RWPE2 (cell line): ENCODE measurements around the gene ARMC2.

Experiments used
- ATAC-seq: fragments of 200-7000 bp; cut with Tn5 transposase; 3 replicates; pipeline ENCODE4 v1.9.1; 2021; ENCODE audit warnings: low read depth
- DNase-seq: peaks from one replicate; pipeline ENCODE4 v3.0.0-alpha.2; 2020; ENCODE audit warnings: low spot score
- H3K27ac ChIP-seq: fragments of 450-650 bp; 2 replicates; pipeline ENCODE4 v1.5.1; 2017; ENCODE audit warnings: mild to moderate bottlenecking; ENCODE audit not compliant: poor library complexity, severe bottlenecking
- H3K27me3 ChIP-seq: fragments of 250-450 bp; sonication (Bioruptor Pico); 2 replicates; pipeline ENCODE4 v1.5.1; 2021; ENCODE audit warnings: mild to moderate bottlenecking, moderate library complexity; ENCODE audit not compliant: insufficient read depth, poor library complexity, severe bottlenecking
- H3K36me3 ChIP-seq: fragments of 250-450 bp; sonication (Bioruptor Pico); 2 replicates; pipeline ENCODE4 v1.5.1; 2020; ENCODE audit warnings: low read depth, mild to moderate bottlenecking, moderate library complexity
- H3K4me1 ChIP-seq: fragments of 250-450 bp; sonication (Bioruptor Pico); 2 replicates; pipeline ENCODE4 v1.5.1; 2021; ENCODE audit warnings: mild to moderate bottlenecking, moderate library complexity; ENCODE audit not compliant: insufficient read depth, poor library complexity, severe bottlenecking
- H3K4me3 ChIP-seq: fragments of 250-450 bp; sonication (Bioruptor Pico); 2 replicates; pipeline ENCODE4 v1.5.1; 2021; ENCODE audit warnings: mild to moderate bottlenecking, moderate library complexity; ENCODE audit not compliant: severe bottlenecking
- H3K9me3 ChIP-seq: fragments of 250-450 bp; sonication (Bioruptor Pico); 2 replicates; pipeline ENCODE4 v1.5.1; 2021; ENCODE audit warnings: mild to moderate bottlenecking, moderate library complexity; ENCODE audit not compliant: severe bottlenecking
- TF ChIP-seq, protein P1 (sequence below): fragments of 450-650 bp; IDR thresholded peaks from one replicate; pipeline ENCODE4 v1.5.1; 2017; ENCODE audit warnings: mild to moderate bottlenecking, moderate library complexity; ENCODE audit not compliant: poor library complexity, severe bottlenecking

ARMC2 gene

DNA sequence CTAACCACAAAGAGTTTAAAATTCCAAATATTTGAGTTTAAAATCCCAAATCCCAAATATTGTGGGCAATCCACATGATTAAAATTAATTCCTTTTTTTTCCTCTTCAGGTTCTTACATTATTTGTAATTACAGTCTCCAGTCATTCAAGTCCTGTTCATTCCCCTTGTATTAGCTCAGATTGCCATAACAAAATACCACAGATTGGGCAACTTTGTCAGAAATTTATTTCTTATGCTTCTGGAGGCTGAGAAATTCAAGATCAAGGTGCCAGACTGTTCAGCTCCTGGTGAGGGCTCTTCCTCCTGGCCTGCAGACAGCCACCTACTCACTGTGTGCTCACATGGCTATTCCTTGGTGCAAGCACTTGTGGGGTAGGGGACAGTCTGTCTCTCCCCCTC lies 105.5 kb downstream of the ARMC2 start:
- DNase-seq, result no peak
- TF ChIP-seq, protein P1, sequence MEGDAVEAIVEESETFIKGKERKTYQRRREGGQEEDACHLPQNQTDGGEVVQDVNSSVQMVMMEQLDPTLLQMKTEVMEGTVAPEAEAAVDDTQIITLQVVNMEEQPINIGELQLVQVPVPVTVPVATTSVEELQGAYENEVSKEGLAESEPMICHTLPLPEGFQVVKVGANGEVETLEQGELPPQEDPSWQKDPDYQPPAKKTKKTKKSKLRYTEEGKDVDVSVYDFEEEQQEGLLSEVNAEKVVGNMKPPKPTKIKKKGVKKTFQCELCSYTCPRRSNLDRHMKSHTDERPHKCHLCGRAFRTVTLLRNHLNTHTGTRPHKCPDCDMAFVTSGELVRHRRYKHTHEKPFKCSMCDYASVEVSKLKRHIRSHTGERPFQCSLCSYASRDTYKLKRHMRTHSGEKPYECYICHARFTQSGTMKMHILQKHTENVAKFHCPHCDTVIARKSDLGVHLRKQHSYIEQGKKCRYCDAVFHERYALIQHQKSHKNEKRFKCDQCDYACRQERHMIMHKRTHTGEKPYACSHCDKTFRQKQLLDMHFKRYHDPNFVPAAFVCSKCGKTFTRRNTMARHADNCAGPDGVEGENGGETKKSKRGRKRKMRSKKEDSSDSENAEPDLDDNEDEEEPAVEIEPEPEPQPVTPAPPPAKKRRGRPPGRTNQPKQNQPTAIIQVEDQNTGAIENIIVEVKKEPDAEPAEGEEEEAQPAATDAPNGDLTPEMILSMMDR, result no peak
- no peak overlapping the region for H3K27ac ChIP-seq

GRCh38 chr6:108955329-108955949 lies 107.2 kb downstream of the ARMC2 start:
- Histone ChIP-seq H3K4me1 (peaks cover 12% of the 10 kb centered on the region), H3K27ac (no peak overlapping the region)
- no peak for ATAC-seq

More for the DNA sequence above, 105.5 kb downstream of the ARMC2 start:
- ATAC-seq, result no peak
- Histone ChIP-seq H3K4me1 (peaks cover 17% of the 10 kb centered on the region), H3K4me3 (no peak overlapping the region), H3K9me3 (no peaks in the 10 kb centered on the region), H3K27me3 (no peaks in the 10 kb centered on the region), H3K36me3 (no peaks in the 10 kb centered on the region)

GRCh38 chr6:108957221-108957620 lies 109.0 kb downstream of the ARMC2 start:
- Histone ChIP-seq H3K27ac (no peak overlapping the region), H3K4me1 (no peaks in the 10 kb centered on the region), H3K36me3 (no peaks in the 10 kb centered on the region), H3K9me3 (no peaks in the 10 kb centered on the region), H3K27me3 (no peaks in the 10 kb centered on the region), H3K4me3 (no peak overlapping the region)
- ATAC-seq (no peak), DNase-seq (no peak)
- TF ChIP-seq, protein P1, result no peak

More at GRCh38 chr6:108955329-108955949, 107.2 kb downstream of the ARMC2 start:
- DNase-seq, result no peak
- no peak overlapping the region for H3K4me3 ChIP-seq
- H3K9me3 ChIP-seq, result no peaks in the 10 kb centered on the region
- H3K27me3 ChIP-seq, result no peaks in the 10 kb centered on the region
- TF ChIP-seq, protein P1, result no peak
- no peaks in the 10 kb centered on the region for H3K36me3 ChIP-seq

DNA sequence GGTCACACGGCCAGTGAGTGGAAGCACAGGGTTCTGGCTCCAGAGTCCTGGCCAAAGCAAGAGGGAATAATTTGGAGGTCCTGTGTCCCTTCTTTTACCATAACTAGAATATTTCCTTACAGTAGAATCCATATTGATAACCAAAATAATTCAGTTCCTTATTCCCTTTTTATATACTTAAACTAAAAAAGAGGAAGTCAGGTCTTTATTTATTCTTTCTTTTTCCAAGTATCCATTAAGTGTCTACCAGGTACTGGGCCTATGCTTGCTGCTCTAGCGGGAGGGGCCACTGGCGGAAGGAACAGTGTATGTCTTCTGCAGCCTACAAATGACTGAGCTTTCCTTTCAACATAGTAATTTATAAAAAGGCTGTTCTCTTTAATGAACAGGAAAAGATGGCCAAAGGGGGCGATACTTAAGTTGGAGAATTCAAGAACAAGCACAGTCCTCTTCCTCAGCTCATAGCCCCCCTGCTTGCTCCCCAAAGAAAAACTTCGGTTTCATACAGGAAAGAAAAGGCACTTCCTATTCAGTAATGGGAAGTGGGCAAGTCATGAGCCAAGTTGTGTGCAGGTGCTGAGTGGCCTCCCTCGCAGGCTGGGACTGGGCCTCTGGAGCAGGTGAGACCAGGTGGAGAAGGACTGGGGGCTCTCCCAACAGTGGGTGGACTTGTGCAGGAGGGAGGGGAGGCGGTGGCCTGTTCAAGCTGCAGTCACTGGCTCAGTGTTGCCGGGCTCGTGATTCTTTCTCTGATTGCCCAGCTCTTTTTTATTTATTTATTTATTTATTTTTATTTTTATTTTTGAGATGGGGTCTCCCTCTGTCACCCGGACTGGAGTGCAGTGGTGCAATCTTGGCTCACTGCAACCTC lies 110.9 kb downstream of the ARMC2 start:
- TF ChIP-seq, protein P1, result no peak
- no peak for ATAC-seq
- Histone ChIP-seq H3K27me3 (no peaks in the 10 kb centered on the region), H3K36me3 (no peaks in the 10 kb centered on the region), H3K4me1 (no peaks in the 10 kb centered on the region), H3K27ac (no peak overlapping the region), H3K9me3 (no peaks in the 10 kb centered on the region), H3K4me3 (no peak overlapping the region)
- DNase-seq, result no peak
